Ascending aorta (tissue), 2 donors: ENCODE data around the gene RPL27. TPM values are rescaled to one million over a fixed set of nuclear protein-coding genes. Genes with fewer than 3 reads are reported as not detected.

Experiments used
- DNase-seq, 2 donors: peaks; one replicate each; pipeline ENCODE4 v3.0.0-alpha.2; 2019; ENCODE audit warnings: low spot score in 2 of 2
- H3K27ac ChIP-seq, 2 donors: fragments of 200-600 bp; sonication (generic); one replicate each; pipeline ENCODE4 v1.5.1; 2016 to 2017; ENCODE audit warnings: mild to moderate bottlenecking in 1 of 2
- H3K27me3 ChIP-seq: fragments of 200-600 bp; sonication (generic); one replicate; pipeline ENCODE4 v1.5.1; 2017
- H3K36me3 ChIP-seq, 2 donors: fragments of 200-600 bp; sonication (generic); one replicate each; pipeline ENCODE4 v1.5.1; 2016
- H3K4me1 ChIP-seq, 2 donors: fragments of 200-600 bp; sonication (generic); one replicate each; pipeline ENCODE4 v1.5.1; 2016 to 2017; ENCODE audit warnings: mild to moderate bottlenecking in 1 of 2
- H3K4me3 ChIP-seq, 2 donors: fragments of 200-600 bp; sonication (generic); one replicate each; pipeline ENCODE4 v1.5.1; 2016 to 2017; ENCODE audit warnings: mild to moderate bottlenecking in 1 of 2
- H3K9me3 ChIP-seq, 2 donors: fragments of 200-600 bp; sonication (generic); one replicate each; pipeline ENCODE4 v1.5.1; 2016
- intact Hi-C: fragments of 100-400 bp; cut with DNase I; formaldehyde crosslinking; loops from one replicate; pipeline ENCODE4 v1.15.1; 2023
- total RNA-seq: library from RNA; depleted of rRNA; stranded (reverse); fragments of >200 nt; gene quantifications from one replicate; pipeline ENCODE4 v1.1.0, GENCODE V29; 2016
- TF ChIP-seq, protein P1 (sequence below), 3 experiments: fragments of 200-600 bp in 2 of 3; fragments of 450-650 bp in 1 of 3; sonication (generic) in 2 of 3; IDR thresholded peaks; one replicate each; pipeline ENCODE4 v1.5.1; 2016 to 2019; ENCODE audit warnings: antibody characterized with exemption in 3 of 3, mild to moderate bottlenecking in 1 of 3, moderate library complexity in 1 of 3

Gene RPL27
- total RNA-seq, 1 donor from 2014 or later, result 417 TPM

DNA sequence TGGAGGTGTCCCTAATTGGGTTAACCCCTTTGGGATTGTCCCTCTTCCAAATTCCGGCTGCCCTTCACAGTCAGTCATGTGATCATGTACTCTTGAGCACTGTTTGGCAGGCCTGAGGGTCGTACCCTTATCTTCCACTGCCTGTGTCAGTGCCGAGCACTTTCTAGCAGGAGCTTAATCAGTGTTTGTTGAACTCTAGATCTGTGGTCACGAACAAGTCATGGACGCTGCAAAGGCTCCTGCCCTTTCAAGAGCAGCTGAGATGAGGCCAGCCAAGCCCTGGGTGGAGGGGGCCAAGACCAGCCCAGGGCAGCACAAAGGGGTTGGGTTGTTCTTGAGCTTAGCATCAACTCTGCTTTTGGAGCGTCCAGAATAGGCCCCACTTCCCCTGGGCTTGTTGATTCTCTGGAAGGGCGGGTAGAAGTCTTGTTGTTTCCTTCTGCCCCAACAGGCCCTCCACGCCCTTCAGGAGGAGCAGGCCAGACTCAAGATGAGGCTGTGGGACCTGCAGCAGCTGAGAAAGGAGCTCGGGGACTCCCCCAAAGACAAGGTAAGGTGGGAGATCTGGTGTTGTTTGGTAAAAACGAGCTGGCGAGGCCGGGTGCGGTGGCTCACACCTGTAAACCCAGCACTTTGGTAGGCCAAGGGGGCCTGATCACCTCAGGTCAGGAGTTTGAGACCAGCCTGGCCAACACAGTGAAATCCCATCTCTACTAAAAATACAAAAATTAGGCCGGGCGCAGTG lies 13.7 kb downstream of the RPL27 start:
- no peaks in the 10 kb centered on the region for H3K27me3 ChIP-seq
- H3K36me3 ChIP-seq, result peaks cover 30 to 32% of the 10 kb centered on the region in 2 donors
- DNase-seq, result no peak
- TF ChIP-seq, protein P1, sequence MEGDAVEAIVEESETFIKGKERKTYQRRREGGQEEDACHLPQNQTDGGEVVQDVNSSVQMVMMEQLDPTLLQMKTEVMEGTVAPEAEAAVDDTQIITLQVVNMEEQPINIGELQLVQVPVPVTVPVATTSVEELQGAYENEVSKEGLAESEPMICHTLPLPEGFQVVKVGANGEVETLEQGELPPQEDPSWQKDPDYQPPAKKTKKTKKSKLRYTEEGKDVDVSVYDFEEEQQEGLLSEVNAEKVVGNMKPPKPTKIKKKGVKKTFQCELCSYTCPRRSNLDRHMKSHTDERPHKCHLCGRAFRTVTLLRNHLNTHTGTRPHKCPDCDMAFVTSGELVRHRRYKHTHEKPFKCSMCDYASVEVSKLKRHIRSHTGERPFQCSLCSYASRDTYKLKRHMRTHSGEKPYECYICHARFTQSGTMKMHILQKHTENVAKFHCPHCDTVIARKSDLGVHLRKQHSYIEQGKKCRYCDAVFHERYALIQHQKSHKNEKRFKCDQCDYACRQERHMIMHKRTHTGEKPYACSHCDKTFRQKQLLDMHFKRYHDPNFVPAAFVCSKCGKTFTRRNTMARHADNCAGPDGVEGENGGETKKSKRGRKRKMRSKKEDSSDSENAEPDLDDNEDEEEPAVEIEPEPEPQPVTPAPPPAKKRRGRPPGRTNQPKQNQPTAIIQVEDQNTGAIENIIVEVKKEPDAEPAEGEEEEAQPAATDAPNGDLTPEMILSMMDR (IDR thresholded peaks at IDR 0.05), result no peak
- H3K4me3 ChIP-seq, result no peak overlapping the region
- H3K9me3 ChIP-seq, result no peaks in the 10 kb centered on the region
- H3K27ac ChIP-seq, result peak overlapping the region in 1 of 2 donors; percentile 7
- intact Hi-C loops, result no loop called here
- H3K4me1 ChIP-seq, result peaks cover 0 to 6% of the 10 kb centered on the region in 2 donors

DNA sequence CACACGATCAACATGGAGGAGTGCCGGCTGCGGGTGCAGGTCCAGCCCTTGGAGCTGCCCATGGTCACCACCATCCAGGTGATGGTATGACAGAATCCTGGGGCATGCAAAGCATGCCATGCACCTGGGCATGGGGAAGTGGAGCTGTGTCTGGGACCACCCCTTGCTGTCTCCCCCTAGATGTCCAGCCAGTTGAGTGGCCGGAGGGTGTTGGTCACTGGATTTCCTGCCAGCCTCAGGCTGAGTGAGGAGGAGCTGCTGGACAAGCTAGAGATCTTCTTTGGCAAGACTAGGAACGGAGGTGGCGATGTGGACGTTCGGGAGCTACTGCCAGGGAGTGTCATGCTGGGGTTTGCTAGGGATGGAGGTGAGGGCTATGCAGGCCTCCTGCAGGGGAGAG lies 15.1 kb downstream of the RPL27 start:
- TF ChIP-seq, protein P1 (IDR thresholded peaks at IDR 0.05), result no peak
- H3K9me3 ChIP-seq, result no peaks in the 10 kb centered on the region
- H3K4me3 ChIP-seq, result no peak overlapping the region
- H3K36me3 ChIP-seq, result peaks cover 37 to 41% of the 10 kb centered on the region in 2 donors
- no peaks in the 10 kb centered on the region for H3K27me3 ChIP-seq
- H3K27ac ChIP-seq, result no peak overlapping the region
- H3K4me1 ChIP-seq, result no peaks in the 10 kb centered on the region
- intact Hi-C loops, result no loop called here
- no peak for DNase-seq

DNA sequence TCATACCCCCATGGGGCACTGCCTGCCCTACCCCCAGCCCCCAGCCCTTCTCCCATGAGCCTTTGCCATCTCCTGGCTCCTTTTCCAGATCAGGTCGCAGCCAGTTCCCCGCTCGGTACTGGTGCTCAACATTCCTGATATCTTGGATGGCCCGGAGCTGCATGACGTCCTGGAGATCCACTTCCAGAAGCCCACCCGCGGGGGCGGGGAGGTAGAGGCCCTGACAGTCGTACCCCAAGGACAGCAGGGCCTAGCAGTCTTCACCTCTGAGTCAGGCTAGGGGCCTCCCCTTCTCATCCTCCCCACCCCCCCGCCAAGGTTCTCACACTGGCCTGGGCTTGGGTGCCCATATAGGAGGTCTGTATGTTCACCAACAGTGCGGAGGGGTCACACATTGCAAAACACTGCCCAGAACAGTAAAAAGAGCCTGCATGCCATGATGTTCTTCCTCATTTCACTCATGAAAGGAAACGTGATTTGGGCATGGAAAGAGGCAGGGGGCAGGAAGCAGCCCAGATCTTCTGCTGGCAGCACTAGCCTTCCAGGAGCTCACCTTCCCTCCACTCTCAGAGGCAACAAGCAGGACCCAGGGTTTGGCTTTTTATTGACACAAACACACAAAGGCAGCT lies 15.9 kb downstream of the RPL27 start:
- H3K27me3 ChIP-seq, result no peaks in the 10 kb centered on the region
- H3K4me3 ChIP-seq, result no peak overlapping the region
- peaks cover 37 to 44% of the 10 kb centered on the region in 2 donors for H3K36me3 ChIP-seq
- H3K4me1 ChIP-seq, result no peaks in the 10 kb centered on the region
- intact Hi-C loops, result no loop called here
- H3K9me3 ChIP-seq, result no peaks in the 10 kb centered on the region
- TF ChIP-seq, protein P1 (IDR thresholded peaks at IDR 0.05), result no peak
- peak overlapping the region in 1 of 2 donors; percentile 28 for H3K27ac ChIP-seq
- no peak for DNase-seq

DNA sequence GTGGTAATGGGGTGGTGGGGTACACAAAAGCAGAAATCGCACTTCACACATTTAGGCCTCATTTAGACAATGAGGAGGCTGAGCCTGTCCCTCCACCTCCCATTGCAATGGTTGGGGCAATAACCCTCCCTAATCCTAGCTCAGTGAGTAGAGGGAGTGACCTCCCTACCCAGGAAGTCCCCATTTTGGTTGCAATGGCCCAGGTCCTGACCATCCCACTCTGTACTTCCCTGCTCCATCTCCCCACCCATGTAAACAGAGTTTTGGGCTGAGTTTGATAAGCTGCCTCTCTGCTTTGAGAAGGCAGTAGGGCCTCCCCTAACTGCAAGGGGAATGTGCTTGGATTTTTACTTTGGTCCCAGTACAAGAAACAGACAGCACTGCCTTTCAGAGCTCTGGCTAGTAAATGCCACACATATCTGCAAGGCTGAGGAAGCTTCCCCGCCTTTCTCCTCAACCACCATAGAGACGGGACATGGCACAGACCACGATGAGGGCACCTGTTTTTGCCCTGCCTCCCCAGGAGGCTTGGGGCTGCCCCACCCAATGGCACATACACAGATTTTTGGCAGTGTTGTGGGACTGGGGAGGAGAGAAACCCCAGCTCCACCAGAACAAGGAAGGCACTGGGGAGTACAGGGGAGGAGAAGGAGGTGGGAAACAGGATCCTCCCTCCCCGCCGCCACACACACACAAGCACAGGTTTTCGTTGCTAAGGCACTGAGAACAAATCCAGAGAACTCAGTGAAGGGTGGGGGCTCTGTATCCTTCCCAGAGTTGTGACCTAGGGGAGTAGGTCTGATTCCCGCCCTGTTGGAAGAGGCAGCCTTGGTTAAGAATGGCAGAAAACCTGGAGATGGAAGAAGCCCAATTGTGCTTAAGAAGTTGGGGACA lies 16.7 kb downstream of the RPL27 start:
- Histone ChIP-seq H3K9me3 (no peaks in the 10 kb centered on the region), H3K4me1 (peaks cover 0 to 3% of the 10 kb centered on the region in 2 donors), H3K27ac (peak overlapping the region; percentile 5 to 28), H3K36me3 (peaks cover 37 to 44% of the 10 kb centered on the region in 2 donors), H3K27me3 (no peaks in the 10 kb centered on the region), H3K4me3 (no peak overlapping the region)
- no peak for DNase-seq
- TF ChIP-seq, protein P1 (IDR thresholded peaks at IDR 0.05), result no peak
- intact Hi-C loops, result no loop called here

DNA sequence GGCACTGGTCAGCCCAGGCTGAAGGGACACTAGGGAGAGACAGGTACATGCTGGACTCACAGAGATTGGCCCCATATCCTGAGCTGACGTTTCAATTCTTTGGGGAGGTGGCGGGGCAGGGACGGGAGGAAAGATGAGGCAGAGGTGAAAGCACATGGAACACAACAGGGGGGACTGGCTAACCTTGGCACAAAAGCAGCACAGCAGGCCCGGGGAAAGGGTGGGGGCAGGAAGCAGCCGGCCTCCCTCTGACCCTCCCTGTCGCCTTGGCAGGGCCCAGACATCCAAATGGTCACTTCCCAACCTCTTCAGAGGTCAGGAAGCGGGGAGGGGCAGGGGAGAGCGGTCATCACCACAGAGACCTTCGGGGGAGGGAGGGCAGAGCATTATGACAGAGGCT lies 17.4 kb downstream of the RPL27 start:
- Histone ChIP-seq H3K4me3 (no peak overlapping the region), H3K9me3 (no peaks in the 10 kb centered on the region), H3K4me1 (peaks cover 0 to 9% of the 10 kb centered on the region in 2 donors), H3K27me3 (no peaks in the 10 kb centered on the region), H3K27ac (peak overlapping the region; percentile 20 to 28), H3K36me3 (peaks cover 37 to 44% of the 10 kb centered on the region in 2 donors)
- TF ChIP-seq, protein P1 (IDR thresholded peaks at IDR 0.05), result no peak
- intact Hi-C loops, result no loop called here
- DNase-seq, result peak in 1 of 2 donors; percentile 77
